Hepatocyte (in vitro differentiated cells): ENCODE data around the gene SH3RF3.

ENCODE experiments used
- EZH2 ChIP-seq: fragments of 200-600 bp; sonication (generic); IDR thresholded peaks from 2 replicates; pipeline ENCODE4 v1.6.1; 2016; ENCODE audit warnings: antibody characterized with exemption, mild to moderate bottlenecking, borderline replicate concordance
- EZH2phosphoT487 ChIP-seq: fragments of 200-600 bp; sonication (generic); IDR thresholded peaks from one replicate; pipeline ENCODE4 v1.6.1; 2018; ENCODE audit warnings: antibody characterized with exemption, mild to moderate bottlenecking, low read depth, moderate library complexity; ENCODE audit not compliant: unreplicated experiment, severe bottlenecking
- TF ChIP-seq, protein P1 (sequence below): fragments of 200-600 bp; sonication (generic); IDR thresholded peaks from 2 replicates; pipeline ENCODE4 v1.5.1; 2016; ENCODE audit warnings: antibody characterized with exemption, mild to moderate bottlenecking; ENCODE audit not compliant: poor library complexity

DNA sequence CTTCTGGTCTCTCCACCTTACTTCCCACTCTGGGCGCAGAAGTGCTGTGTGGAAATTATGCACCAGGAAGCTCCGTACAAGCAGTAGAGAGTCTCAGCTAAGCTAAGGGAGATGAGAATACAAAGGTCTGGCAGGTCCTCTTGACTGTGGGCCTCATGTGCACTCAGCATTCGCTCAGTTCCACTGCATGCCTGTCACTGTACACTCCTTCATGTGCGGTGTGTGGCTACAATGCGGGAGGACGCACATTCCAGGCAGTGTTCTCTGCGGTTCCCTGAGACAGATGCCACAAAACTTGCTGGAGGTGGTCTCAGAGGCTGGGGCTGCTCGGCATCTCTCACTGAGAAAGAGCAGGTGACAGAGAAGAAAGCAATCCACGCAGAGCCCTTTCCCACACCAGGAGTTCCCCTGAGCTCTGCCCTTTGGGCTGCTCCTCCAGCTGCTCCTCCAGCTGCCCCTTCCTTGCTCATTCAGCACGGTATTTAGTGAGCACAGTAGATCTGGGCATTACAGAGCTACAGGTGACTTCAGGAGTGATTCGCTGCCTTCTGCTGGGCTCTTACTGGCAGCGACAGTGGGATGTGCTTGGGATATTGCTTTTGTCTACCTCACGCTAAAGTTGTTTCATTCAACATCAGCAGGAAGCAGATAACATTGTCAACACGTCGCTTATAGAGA, 176.6 kb downstream of the SH3RF3 start:
- TF ChIP-seq EZH2phosphoT487 (no peak), EZH2 (no peak)
- TF ChIP-seq, protein P1, sequence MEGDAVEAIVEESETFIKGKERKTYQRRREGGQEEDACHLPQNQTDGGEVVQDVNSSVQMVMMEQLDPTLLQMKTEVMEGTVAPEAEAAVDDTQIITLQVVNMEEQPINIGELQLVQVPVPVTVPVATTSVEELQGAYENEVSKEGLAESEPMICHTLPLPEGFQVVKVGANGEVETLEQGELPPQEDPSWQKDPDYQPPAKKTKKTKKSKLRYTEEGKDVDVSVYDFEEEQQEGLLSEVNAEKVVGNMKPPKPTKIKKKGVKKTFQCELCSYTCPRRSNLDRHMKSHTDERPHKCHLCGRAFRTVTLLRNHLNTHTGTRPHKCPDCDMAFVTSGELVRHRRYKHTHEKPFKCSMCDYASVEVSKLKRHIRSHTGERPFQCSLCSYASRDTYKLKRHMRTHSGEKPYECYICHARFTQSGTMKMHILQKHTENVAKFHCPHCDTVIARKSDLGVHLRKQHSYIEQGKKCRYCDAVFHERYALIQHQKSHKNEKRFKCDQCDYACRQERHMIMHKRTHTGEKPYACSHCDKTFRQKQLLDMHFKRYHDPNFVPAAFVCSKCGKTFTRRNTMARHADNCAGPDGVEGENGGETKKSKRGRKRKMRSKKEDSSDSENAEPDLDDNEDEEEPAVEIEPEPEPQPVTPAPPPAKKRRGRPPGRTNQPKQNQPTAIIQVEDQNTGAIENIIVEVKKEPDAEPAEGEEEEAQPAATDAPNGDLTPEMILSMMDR, result no peak
